Right lobe of liver (tissue), 4 donors: ENCODE data around the gene FSTL3.

Experiments used
- POLR2A ChIP-seq: fragments of 450-650 bp; IDR thresholded peaks from one replicate; pipeline ENCODE4 v1.6.1; 2017; ENCODE audit warnings: antibody characterized with exemption, mild to moderate bottlenecking
- TF ChIP-seq, protein P1 (sequence below), 4 donors: fragments of 200-600 bp in 3 of 4; fragments of 450-650 bp in 1 of 4; IDR thresholded peaks; one replicate each; pipeline versions ENCODE4 v1.5.1 to v1.8.0; 2016 to 2022; ENCODE audit warnings: antibody characterized with exemption in 4 of 4, mild to moderate bottlenecking in 2 of 4
- donor health status: DM: no; HTN: no; CAD: no.
- donor health status: DM: no; HTN: no; CAD: no.
- donor health status: DM: no; HTN: yes; CAD: no.

- TF ChIP-seq, protein P1, sequence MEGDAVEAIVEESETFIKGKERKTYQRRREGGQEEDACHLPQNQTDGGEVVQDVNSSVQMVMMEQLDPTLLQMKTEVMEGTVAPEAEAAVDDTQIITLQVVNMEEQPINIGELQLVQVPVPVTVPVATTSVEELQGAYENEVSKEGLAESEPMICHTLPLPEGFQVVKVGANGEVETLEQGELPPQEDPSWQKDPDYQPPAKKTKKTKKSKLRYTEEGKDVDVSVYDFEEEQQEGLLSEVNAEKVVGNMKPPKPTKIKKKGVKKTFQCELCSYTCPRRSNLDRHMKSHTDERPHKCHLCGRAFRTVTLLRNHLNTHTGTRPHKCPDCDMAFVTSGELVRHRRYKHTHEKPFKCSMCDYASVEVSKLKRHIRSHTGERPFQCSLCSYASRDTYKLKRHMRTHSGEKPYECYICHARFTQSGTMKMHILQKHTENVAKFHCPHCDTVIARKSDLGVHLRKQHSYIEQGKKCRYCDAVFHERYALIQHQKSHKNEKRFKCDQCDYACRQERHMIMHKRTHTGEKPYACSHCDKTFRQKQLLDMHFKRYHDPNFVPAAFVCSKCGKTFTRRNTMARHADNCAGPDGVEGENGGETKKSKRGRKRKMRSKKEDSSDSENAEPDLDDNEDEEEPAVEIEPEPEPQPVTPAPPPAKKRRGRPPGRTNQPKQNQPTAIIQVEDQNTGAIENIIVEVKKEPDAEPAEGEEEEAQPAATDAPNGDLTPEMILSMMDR (IDR thresholded peaks at IDR 0.05), result no peak
- no peak for TF ChIP-seq POLR2A
Observed at GRCh38 chr19:650121-650520, 26.1 kb upstream of the FSTL3 start.
